Measurements from ENCODE around the gene GEMIN5. TPM values are rescaled to one million over a fixed set of nuclear protein-coding genes. Genes with fewer than 3 reads are reported as not detected.

GEMIN5 gene, protein sequence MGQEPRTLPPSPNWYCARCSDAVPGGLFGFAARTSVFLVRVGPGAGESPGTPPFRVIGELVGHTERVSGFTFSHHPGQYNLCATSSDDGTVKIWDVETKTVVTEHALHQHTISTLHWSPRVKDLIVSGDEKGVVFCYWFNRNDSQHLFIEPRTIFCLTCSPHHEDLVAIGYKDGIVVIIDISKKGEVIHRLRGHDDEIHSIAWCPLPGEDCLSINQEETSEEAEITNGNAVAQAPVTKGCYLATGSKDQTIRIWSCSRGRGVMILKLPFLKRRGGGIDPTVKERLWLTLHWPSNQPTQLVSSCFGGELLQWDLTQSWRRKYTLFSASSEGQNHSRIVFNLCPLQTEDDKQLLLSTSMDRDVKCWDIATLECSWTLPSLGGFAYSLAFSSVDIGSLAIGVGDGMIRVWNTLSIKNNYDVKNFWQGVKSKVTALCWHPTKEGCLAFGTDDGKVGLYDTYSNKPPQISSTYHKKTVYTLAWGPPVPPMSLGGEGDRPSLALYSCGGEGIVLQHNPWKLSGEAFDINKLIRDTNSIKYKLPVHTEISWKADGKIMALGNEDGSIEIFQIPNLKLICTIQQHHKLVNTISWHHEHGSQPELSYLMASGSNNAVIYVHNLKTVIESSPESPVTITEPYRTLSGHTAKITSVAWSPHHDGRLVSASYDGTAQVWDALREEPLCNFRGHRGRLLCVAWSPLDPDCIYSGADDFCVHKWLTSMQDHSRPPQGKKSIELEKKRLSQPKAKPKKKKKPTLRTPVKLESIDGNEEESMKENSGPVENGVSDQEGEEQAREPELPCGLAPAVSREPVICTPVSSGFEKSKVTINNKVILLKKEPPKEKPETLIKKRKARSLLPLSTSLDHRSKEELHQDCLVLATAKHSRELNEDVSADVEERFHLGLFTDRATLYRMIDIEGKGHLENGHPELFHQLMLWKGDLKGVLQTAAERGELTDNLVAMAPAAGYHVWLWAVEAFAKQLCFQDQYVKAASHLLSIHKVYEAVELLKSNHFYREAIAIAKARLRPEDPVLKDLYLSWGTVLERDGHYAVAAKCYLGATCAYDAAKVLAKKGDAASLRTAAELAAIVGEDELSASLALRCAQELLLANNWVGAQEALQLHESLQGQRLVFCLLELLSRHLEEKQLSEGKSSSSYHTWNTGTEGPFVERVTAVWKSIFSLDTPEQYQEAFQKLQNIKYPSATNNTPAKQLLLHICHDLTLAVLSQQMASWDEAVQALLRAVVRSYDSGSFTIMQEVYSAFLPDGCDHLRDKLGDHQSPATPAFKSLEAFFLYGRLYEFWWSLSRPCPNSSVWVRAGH (N-terminal part only)
- total RNA-seq: 10 to 100 TPM; 19.4 to 27.7 (median 22.9) TPM

DNA sequence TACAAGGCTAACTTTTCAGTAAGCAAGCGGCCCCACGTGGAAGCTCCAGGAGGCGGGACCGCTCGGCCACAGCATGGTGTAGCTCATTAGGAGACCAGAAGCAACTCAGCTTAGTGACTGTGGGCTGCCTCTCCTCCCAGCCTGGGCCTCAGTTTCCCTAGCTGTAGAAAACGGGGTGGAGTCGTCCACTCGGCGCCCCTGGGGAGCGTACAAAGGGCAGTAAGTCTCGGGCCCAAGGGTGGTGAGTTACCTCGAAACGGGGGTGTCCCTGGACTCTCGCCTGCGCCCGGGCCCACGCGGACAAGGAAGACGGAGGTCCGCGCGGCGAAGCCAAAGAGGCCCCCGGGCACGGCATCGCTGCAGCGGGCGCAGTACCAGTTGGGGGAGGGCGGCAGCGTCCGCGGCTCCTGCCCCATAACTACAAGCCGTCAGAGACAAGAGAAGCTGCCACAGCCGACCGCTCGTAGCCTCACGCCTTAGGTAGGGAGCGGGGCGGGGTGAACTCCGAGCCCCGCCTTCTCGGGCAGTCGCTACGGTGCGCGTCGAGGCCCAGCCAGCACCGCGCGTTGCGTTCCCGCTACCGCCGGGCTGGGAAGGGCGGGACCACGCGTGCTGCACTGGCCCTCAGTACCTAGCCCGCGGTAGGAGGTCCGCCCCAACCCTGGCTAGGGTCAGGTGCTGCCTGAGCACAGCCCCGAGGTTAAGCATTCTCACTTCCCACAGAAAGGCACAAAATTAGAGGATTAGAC is at the start of gene GEMIN5:
TSS of gene GEMIN5 (minus strand) at position 494 of the 749 bp plus-strand sequence. CDS start at position 416, 78 bp downstream.
- TF ChIP-seq CTCF (IDR thresholded peaks at IDR 0.05; ENCODE audit: low read depth): no peak

DNA sequence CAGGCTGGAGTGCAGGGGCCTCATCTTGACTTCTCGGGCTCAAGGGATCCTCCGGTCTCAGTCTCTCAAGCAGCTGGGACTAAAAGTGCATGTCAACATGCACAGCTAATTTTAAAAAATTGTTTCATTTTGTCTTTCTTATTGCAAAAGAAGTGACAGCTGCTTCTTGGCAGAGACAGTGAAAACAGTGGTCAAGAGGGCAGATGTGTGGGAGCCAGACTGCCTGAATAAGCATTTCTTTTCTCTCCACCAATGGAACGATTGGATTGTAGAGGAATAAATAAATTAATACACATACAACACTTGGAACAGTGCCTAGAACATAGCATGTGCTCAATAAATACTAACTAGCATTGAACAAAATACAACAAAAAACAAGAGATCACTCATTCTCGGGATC is 48.1 kb upstream of the GEMIN5 start:
- no peak for TF ChIP-seq CTCF (IDR thresholded peaks at IDR 0.05; ENCODE audit: low read depth)

- no peak for TF ChIP-seq CTCF (IDR thresholded peaks at IDR 0.05; ENCODE audit: low read depth)
Measured at GRCh38 chr5:154984946-154985516, 47.0 kb upstream of the GEMIN5 start.

DNA sequence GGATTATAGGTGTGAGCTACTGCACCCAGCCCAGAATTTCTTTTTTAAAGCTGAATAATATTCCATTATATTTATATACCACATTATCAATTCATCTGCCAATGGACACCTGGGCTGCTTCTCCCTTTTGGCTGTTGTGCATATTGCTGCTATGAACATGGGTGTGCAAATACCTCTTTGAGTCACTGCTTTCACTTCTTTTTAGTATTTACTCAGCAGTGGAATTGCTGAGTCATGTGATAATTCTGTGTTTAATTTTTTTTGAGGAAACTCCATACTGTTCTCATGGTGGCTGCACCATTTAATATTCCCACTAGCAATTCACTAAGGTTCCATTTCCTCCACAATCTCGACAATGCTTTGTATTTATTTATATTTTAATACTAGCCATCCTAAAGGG is 39.4 kb upstream of the GEMIN5 start:
- TF ChIP-seq CTCF (IDR thresholded peaks at IDR 0.05; ENCODE audit: low read depth): no peak

DNA sequence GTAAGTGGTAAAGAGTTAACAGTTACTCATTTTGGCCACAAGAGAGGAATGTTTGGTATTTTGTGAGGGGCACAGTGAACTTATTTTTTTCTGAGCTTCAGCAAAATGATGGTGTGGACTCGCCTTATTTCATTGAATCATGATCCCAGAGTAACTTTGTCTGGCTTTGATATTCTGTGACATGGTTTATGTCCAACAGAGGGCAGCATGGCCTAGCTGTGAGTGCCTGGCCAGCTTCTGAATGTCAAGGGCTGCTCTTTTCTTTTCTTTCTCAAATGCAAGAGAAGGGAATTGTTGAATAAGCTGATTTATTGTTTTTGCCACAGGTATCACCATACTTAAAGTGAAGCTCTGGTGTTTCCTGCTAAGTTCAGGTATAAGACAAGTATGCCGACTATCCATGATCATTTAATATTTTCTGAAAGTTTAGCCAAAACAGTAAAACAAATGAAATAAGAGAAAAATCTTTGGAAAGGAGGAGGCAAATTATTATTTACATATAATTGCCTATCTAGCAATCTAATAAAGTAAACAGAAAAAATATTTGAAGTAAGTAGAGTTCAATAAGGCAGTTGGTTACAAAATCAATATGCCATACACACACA is 34.6 kb upstream of the GEMIN5 start:
- no peak for TF ChIP-seq CTCF (IDR thresholded peaks at IDR 0.05; ENCODE audit: low read depth)

DNA sequence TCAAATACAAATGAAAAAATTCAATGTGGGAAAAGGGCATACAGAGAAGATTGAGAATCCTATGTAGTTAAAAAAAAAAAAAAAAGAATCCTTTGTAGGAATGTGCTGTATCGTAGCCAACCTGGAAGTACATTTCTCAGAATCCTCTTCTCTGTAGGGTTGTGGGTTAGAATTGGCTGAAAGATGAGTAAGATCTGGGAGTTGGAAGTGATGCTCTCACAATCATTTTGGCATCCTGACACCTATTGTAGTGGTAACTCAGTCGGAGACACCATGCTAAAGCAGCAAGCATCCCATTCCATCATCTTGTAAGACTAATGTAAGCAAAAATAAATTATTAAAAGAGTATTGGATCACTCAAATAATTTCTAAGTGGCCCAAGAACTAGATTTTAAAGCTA is 33.5 kb upstream of the GEMIN5 start:
- TF ChIP-seq CTCF (IDR thresholded peaks at IDR 0.05; ENCODE audit: low read depth): no peak
